ENCODE measurements around the gene TNNC2.

DNA sequence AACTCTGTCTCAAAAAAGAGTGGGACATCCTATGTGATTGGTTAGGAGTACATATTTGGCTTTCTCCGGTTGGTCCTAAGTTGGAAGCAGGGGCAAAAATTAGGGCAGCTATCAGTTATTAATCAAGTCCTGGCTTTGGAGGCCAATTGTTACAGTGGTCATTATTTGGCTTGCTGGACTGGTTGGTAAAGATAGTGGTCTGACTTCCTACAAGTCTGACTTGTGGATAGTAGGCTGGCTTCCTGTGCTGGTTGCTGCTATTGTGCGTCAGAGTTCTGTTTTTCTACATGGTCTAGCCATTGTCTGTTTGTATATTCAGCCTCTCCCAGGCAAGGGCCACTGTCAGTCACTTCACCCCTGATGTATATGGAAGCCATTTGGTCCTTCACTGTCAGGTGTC, 23.1 kb upstream of the TNNC2 start:
- TF ChIP-seq POLR2A (IDR thresholded peaks at IDR 0.05; ENCODE audit: low read depth, low read length) (no peak), CTCF (IDR thresholded peaks at IDR 0.05; ENCODE audit: extremely low read depth in 1 of 2, insufficient read depth in 1 of 2, low read depth in 1 of 2, low read length in 2 of 2) (no peak), EZH2 (IDR thresholded peaks at IDR 0.05; ENCODE audit: borderline replicate concordance, low read depth, low read length, severe bottlenecking) (no peak)

Measured in endothelial cell of umbilical vein (primary cell).